PC-3 (cell line): Measurements from ENCODE around the gene SIPA1. TPM values are rescaled to one million over a fixed set of nuclear protein-coding genes. Genes with fewer than 3 reads are reported as not detected.

Experiments used
- ATAC-seq: fragments of 200-7000 bp; cut with Tn5 transposase; 2 replicates; pipeline ENCODE4 v1.9.1; 2020; ENCODE audit warnings: mild to moderate bottlenecking, moderate library complexity
- BruUV-seq: library from RNA; stranded (reverse); fragments of 400-500 nt; replicated peaks from 2 replicates; lab custom pipeline; 2021; lab: Mats Ljungman, UMichigan
- CTCF ChIA-PET: fragments of 300-600 bp; sonication (Branson Sonifier 250); formaldehyde crosslinking; loops from one replicate; lab custom pipeline; 2022; ENCODE audit warnings: antibody characterized with exemption; lab: Charles Lee
- POLR2A ChIA-PET: fragments of 300-600 bp; sonication (Branson Sonifier 250); formaldehyde crosslinking; loops from one replicate; lab custom pipeline; 2022; ENCODE audit warnings: antibody characterized with exemption; ENCODE audit not compliant: unreplicated experiment; lab: Charles Lee
- DNase-seq: peaks from one replicate; pipeline ENCODE4 v3.0.0-alpha.2; 2015
- H2AFZ ChIP-seq: fragments of 300-600 bp; sonication (generic); 2 replicates; pipeline ENCODE4 v1.6.0; 2016; ENCODE audit warnings: antibody characterized with exemption, low read length
- H3F3A ChIP-seq: fragments of 300-600 bp; sonication (generic); one replicate; pipeline ENCODE4 v1.6.0; 2017; ENCODE audit warnings: antibody characterized with exemption, low read length, control low read depth, mild to moderate bottlenecking; ENCODE audit not compliant: unreplicated experiment
- H3K27ac ChIP-seq: fragments of 300-600 bp; sonication (generic); 2 replicates; pipeline ENCODE4 v1.5.1; 2016; ENCODE audit warnings: mild to moderate bottlenecking, low read length
- H3K27me3 ChIP-seq: fragments of 300-600 bp; sonication (generic); 2 replicates; pipeline ENCODE4 v1.6.1; 2016; ENCODE audit warnings: low read length, mixed read lengths
- H3K36me3 ChIP-seq: fragments of 300-600 bp; sonication (generic); 2 replicates; pipeline ENCODE4 v1.6.1; 2016; ENCODE audit warnings: low read depth, mixed run types, low read length, mixed read lengths
- H3K4me1 ChIP-seq: fragments of 300-600 bp; sonication (generic); 2 replicates; pipeline ENCODE4 v1.5.1; 2016; ENCODE audit warnings: low read length; ENCODE audit not compliant: insufficient read depth
- H3K4me2 ChIP-seq: fragments of 300-600 bp; sonication (generic); 2 replicates; pipeline ENCODE4 v1.6.0; 2016; ENCODE audit warnings: low read length
- H3K4me3 ChIP-seq: fragments of 300-600 bp; sonication (generic); 2 replicates; pipeline ENCODE4 v1.5.1; 2016; ENCODE audit warnings: mild to moderate bottlenecking, low read length, mixed read lengths
- H3K79me2 ChIP-seq: fragments of 300-600 bp; sonication (generic); 2 replicates; pipeline ENCODE4 v1.6.1; 2017; ENCODE audit warnings: low read length, mixed read lengths
- H3K9ac ChIP-seq: fragments of 300-600 bp; sonication (generic); 2 replicates; pipeline ENCODE4 v1.6.0; 2016; ENCODE audit warnings: mild to moderate bottlenecking, low read length
- H3K9me2 ChIP-seq: fragments of 300-600 bp; sonication (generic); replicated peaks from 2 replicates; pipeline ENCODE4 v1.6.1; 2016; ENCODE audit warnings: mixed run types, low read length, mixed read lengths
- H3K9me3 ChIP-seq: fragments of 300-600 bp; sonication (generic); 2 replicates; pipeline ENCODE4 v1.6.1; 2016; ENCODE audit warnings: low read length, mixed read lengths
- H4K20me1 ChIP-seq: fragments of 300-600 bp; sonication (generic); 2 replicates; pipeline ENCODE4 v1.6.1; 2016; ENCODE audit warnings: low read length, mixed read lengths
- EZH2 ChIP-seq: fragments of 300-600 bp; sonication (generic); IDR thresholded peaks from one replicate; pipeline ENCODE4 v1.6.1; 2017; ENCODE audit warnings: antibody characterized with exemption, mild to moderate bottlenecking, low read length; ENCODE audit not compliant: unreplicated experiment
- EZH2phosphoT487 ChIP-seq: fragments of 300-600 bp; sonication (generic); IDR thresholded peaks from 2 replicates; pipeline ENCODE4 v1.6.1; 2018; ENCODE audit warnings: mild to moderate bottlenecking, antibody characterized with exemption, low read length, borderline replicate concordance
- intact Hi-C: fragments of 100-400 bp; cut with micrococcal nuclease; formaldehyde crosslinking; loops from 2 replicates; pipeline ENCODE4 v1.9.0; 2023
- total RNA-seq: library from RNA; depleted of rRNA; stranded (reverse); fragments of >200 nt; gene quantifications from 2 replicates; pipeline ENCODE4 v1.2.3, GENCODE V29; 2014
- TF ChIP-seq, protein P1 (sequence below): fragments of 300-600 bp; sonication (generic); conservative IDR thresholded peaks from 2 replicates; pipeline ENCODE4 v1.5.1; 2017; ENCODE audit warnings: antibody characterized with exemption, low read depth, mild to moderate bottlenecking, low read length

SIPA1 gene
- total RNA-seq, 1 experiment from 2014 or later = 113 TPM

DNA sequence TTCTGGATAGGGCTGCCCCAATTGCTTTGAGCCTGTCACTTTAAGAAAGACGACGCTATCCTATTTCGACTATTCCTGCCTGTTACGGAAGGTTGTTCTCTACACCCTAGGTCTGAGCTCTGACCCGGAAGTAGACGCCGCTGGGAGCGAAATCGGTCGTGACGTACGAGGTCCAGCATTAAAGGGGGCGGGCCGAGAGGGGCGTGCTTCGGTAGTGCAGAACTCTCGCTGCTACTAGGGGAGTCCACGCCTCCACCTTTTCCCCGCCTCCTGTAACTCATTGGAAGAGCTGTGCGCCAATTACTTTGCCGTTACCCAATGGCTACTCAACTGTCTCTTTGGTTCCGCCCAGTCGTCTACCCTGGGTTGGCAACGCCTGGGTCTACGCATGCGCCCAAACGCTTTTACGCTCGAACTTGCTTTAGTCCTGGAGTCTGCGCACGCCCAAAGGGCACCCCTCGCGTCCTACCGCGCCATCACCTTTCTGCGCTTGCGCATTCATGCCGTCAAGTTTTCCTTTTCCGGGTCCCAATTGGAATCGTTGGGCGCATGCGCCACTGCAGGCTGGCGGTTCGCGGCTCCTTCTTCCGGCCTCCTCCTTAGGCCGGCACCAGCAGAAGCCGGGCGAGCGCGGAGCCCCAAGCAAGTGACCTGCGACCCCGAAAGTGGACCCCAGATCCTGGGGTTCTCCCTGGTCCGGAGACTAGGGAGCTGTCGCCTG is 22.5 kb upstream of the SIPA1 start, which contains the start of gene PCNX3:
Gene PCNX3 (plus strand): TSS at position 548 of the 721 bp plus-strand sequence. CDS start 536 bp downstream, outside the sequence.
- Histone ChIP-seq H3F3A (no peaks in the 10 kb centered on the region), H3K27me3 (no peaks in the 10 kb centered on the region), H3K9me2 (no peaks in the 10 kb centered on the region), H3K27ac (peak within 1 kb of the TSS; percentile 81), H4K20me1 (peaks cover 17% of the 10 kb centered on the region), H3K9ac (peak within 1 kb of the TSS; percentile 94), H3K4me3 (peak within 1 kb of the TSS; percentile 90), H3K4me1 (peaks cover 35% of the 10 kb centered on the region), H3K36me3 (peaks cover 27% of the 10 kb centered on the region), H3K4me2 (peak within 1 kb of the TSS; percentile 92), H2AFZ (peak within 1 kb of the TSS; percentile 57; the same call in 1 of the 2 replicates), H3K9me3 (no peaks in the 10 kb centered on the region), H3K79me2 (peaks cover 87% of the 10 kb centered on the region)
- CTCF ChIA-PET = interaction anchor here (0.6 to 1.3 kb wide), 4 partner anchors 21 to 283 kb away, joined by 3 to 4 read pairs (median 4); partner anchors contain the start of gene FAM89B
- peak; percentile 82 for ATAC-seq
- no peak for TF ChIP-seq EZH2phosphoT487
- no peak for TF ChIP-seq EZH2
- TF ChIP-seq, protein P1, sequence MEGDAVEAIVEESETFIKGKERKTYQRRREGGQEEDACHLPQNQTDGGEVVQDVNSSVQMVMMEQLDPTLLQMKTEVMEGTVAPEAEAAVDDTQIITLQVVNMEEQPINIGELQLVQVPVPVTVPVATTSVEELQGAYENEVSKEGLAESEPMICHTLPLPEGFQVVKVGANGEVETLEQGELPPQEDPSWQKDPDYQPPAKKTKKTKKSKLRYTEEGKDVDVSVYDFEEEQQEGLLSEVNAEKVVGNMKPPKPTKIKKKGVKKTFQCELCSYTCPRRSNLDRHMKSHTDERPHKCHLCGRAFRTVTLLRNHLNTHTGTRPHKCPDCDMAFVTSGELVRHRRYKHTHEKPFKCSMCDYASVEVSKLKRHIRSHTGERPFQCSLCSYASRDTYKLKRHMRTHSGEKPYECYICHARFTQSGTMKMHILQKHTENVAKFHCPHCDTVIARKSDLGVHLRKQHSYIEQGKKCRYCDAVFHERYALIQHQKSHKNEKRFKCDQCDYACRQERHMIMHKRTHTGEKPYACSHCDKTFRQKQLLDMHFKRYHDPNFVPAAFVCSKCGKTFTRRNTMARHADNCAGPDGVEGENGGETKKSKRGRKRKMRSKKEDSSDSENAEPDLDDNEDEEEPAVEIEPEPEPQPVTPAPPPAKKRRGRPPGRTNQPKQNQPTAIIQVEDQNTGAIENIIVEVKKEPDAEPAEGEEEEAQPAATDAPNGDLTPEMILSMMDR = no peak
- no TSS peak for BruUV-seq
- peak; percentile 100 for DNase-seq
- POLR2A ChIA-PET = interaction anchor here (0.5 to 1.3 kb wide), 10 partner anchors 8 to 757 kb away, joined by 3 to 5 read pairs (median 4); partner anchors contain the start of genes KCNK7 and OVOL1
- intact Hi-C loops = loop anchor here (1.0 to 10.0 kb wide), 5 partner anchors 23 to 244 kb away; partner anchors contain the start of genes EHBP1L1 and SIPA1

DNA sequence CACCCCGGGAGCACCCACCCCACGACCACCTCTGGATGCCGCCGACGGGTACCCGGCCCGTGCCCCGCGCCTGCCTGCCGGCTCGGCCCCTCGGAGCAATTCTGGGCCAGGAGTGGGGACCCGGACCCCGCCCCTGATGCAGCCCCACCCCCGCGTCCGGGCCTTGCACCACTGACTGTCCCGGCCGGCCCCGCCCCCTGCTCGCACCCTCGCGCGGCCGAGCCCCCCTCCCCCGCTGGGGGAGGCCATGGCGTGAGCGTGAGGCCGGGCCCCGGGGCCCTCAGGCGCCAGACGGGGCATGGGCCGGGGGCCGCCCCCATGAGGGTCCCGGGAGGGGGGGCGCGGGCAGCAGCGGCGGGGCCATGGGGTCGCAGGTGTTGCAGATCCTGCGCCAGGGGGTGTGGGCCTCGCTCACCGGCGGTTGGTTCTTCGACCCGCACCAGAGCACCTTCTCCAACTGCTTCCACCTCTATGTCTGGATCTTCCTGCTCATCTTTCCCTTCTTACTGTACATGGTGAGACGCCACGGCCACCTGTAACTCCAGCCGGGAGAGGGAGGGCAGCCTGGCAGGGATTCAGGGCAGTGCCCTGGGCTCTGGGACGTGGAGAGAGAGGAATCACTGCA is 21.8 kb upstream of the SIPA1 start:
- Histone ChIP-seq H3K79me2 (peaks cover 80% of the 10 kb centered on the region), H3K27ac (peak overlapping the region; percentile 81), H2AFZ (peak overlapping the region; percentile 45; the same call in 1 of the 2 replicates), H3K4me2 (peak overlapping the region; percentile 89), H3K9ac (peak overlapping the region; percentile 94), H3K4me1 (peaks cover 34% of the 10 kb centered on the region), H3K36me3 (peaks cover 29% of the 10 kb centered on the region), H3K9me2 (no peaks in the 10 kb centered on the region), H4K20me1 (peaks cover 17% of the 10 kb centered on the region), H3F3A (no peaks in the 10 kb centered on the region), H3K4me3 (peak overlapping the region; percentile 83), H3K27me3 (no peaks in the 10 kb centered on the region), H3K9me3 (no peaks in the 10 kb centered on the region)
- ChIA-PET POLR2A (interaction anchor here (0.5 kb wide), 1 partner anchor 123 kb away, joined by 4 read pairs; no protein-coding TSS in a partner anchor), CTCF (interaction anchor here (0.5 to 0.7 kb wide), 3 partner anchors 12 to 283 kb away, joined by 3 to 8 read pairs (median 4); no protein-coding TSS in a partner anchor)
- TF ChIP-seq EZH2phosphoT487 (no peak), EZH2 (no peak)
- TF ChIP-seq, protein P1 = no peak
- intact Hi-C loops = loop anchor here (1.0 to 10.0 kb wide), 5 partner anchors 22 to 243 kb away; partner anchors contain the start of genes EHBP1L1 and SIPA1
- BruUV-seq = no TSS peak
- peak; percentile 29 for DNase-seq
- ATAC-seq = peak; percentile 3; the same call in 1 of the 2 replicates
